ENCODE data around the gene PAK5.

The PAK5 gene

DNA sequence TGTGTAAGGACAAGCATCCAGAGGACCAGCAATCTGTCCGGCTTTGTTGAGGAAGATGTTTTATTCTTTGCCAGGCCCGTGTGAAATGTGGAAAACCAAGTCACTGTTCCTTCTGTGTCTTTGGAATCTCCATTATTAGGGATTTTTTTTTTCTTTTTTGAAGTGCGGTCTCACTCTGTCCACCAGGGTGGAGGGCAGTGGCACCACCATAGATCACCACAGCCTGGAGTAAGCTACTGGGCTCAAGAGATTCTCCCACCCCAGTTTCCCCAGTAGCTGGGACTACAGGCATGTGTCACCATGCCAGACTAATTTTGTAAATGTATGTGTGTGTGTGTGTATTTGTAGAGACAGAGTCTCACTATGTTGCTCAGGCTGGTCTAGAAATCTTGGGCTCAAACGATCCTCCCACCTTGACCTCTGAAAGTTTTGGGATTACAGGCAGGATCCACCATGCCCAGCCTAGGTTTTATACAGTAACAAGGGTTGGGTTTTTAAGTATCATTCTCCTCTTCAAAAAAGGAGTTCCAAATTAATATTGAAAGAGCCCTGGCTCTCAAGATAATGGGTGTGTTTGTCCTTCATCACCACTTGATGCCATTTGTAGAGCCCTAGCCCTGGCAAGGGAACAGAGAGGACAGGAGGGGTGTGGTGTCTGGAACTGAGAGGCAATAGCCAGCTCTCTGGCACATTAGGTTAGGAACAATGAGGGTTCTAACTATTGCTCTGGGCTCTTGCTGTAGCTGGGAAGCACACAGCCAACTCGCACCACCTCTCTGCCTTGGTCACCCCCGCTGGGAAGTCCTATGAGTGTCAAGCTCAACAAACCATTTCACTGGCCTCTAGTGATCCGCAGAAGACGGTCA is 321.3 kb downstream of the PAK5 start:
- no peak for DNase-seq (ENCODE audit: low read depth)

DNA sequence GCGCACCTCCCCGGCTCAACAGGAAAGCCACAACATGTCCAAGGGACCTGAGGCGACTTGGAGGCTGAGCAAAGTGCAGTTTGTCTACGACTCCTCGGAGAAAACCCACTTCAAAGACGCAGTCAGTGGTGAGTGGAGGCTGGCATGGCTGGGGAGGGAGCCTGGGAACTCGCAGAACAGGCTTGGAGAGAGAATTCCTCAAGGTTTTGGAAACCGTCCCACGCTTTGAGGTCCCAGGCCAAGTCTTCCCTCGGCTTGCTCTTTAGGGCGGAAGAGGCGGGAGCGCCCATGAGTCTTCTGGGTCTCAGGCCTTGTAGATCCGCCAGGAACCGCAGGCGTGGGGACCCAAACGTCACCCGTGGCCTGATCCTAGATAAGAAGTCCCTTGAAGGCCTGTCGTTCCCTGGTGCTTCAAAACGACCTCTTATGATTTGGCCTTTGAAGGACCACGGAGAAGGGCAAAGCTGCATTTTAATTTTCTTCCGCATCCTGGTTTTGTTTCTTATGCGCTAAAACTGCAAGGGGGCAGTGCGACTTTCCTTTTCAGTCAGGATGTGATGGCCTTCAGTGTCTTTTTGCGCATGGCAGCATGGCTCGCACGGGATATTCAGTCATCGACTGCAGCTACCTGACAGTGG is 322.5 kb downstream of the PAK5 start:
- DNase-seq (ENCODE audit: low read depth), result no peak

DNA sequence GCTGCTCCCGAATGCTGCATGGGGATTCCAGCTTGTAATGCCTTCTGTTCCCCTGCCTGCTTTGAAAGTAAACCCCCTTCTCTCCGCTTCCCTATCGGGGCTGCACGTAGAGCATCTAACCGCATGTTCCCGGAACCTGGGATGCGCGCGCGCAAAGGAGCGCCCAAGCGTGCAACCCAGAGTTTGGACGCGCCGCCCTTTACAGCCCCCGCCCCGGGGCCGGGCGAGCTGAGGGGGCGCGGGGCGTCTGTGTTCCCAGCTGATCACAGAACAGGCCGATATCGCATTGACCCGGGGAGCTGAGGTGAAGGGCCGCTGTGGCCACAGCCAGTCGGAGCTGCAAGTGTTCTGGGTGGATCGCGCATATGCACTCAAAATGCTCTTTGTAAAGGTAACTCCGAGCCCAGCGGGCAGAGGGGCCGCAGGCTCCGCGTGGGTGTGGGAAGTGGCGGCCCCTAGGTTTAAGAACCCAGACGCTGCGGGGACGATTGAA is 323.1 kb downstream of the PAK5 start:
- DNase-seq (ENCODE audit: low read depth), result no peak

DNA sequence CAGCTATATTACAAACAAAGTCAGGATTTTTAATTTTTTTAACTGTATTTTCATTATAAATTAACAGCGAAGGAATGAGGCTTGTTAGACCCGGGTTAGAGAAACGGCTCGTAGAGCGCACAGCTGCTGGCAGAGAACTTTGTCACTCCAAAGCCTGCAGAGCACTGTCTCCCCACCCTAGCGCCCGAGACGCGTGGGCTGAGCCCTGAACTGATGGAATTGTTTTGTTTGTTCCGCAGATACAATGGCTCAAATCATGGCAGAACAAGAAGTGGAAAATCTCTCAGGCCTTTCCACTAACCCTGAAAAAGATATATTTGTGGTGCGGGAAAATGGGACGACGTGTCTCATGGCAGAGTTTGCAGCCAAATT is 323.7 kb downstream of the PAK5 start:
- DNase-seq (ENCODE audit: low read depth), result no peak

DNA sequence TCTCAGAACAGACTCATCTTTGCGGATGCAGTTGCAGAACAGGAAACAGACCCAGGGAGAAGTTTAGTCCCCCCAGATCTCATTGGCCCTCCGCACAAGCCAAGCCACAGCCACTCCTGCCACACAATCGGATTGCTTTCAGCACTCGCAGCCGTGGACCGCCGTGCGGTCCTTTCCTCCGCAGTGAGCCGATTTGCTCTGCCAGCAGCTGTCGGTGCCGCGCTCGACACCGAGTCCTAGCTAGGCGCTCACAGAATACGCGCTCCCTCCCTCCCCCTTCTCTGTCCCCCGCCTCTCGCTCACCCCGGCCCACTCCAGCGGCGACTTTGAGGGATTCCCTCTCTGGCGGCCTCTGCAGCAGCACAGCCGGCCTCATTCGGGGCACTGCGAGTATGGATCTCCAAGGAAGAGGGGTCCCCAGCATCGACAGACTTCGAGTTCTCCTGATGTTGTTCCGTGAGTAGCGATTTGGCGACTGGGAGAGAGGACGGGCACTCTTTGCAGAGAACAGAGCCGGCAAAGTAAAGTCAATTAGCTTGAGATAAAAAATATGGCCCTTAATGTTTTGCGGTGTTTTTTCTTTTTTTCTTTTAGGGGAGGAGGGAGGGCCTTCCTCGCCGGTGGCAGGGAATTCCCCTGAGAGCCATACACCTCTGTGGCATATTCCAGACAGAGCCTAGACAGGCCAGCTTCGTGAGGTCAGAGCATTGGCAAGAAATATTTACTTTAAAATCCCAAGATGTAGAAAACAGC is 324.2 kb downstream of the PAK5 start, which contains the start of gene LAMP5:
Gene LAMP5 (plus strand): TSS at position 130 of the 753 bp plus-strand sequence. CDS start 263 bp downstream, at position 393.
- DNase-seq (ENCODE audit: low read depth), result no peak

DNA sequence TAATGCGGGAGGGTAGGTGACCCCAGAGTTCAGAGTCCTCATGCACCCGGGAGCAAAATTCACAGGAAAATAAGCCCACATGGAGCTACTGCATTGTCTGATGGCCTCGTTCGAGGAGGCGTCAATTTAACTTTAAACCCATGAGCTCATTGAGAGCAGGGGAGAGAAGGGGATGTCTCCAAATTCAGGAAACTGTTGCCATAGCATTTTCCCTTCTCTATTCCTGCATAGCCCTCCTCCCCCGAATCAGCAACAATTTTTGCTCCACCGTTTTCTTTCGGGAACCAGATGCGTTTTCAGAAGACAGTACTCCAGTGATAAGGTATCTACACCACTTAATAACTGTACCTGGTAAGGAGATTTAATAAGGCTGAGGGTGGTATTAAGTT is 324.8 kb downstream of the PAK5 start:
- DNase-seq (ENCODE audit: low read depth), result no peak

DNA sequence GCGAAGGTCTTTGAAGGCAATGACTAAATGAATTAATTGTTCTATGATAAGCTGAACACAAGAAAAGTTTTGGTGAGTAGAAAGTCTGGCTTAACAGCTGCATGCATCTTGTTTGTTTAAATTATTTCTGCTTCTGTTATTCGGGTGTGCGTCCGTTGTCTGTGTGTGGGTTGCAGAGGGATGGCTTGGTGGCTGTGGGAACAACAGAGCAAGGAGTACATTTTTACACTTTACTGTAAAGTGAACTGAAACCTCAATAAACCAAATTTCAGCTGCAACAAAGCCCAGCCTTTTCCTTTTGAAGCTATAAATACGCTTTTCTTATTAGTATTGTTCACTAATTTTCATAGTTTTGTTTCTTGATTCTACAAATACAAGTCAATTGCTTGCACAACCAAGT is 328.0 kb downstream of the PAK5 start:
- DNase-seq (ENCODE audit: low read depth), result no peak

DNA sequence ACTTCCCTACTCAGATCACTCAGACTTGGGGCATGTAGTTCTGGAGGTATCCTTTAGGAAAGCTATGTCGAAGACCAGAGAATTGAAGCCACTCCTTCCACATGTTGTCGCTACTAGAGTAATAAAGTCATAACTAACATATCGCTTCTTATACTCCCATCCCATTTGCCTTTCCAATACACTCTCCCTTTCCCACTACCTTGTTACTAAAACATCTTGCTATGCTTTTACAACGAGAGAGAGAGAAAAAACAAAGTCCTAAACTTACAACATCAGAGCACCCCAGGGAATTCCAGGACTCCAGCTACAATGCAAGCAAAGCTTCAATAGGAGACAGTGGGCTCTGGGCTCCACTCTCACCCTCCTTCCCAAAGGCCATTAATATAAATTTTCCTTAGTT is 329.6 kb downstream of the PAK5 start:
- DNase-seq (ENCODE audit: low read depth), result no peak

DNA sequence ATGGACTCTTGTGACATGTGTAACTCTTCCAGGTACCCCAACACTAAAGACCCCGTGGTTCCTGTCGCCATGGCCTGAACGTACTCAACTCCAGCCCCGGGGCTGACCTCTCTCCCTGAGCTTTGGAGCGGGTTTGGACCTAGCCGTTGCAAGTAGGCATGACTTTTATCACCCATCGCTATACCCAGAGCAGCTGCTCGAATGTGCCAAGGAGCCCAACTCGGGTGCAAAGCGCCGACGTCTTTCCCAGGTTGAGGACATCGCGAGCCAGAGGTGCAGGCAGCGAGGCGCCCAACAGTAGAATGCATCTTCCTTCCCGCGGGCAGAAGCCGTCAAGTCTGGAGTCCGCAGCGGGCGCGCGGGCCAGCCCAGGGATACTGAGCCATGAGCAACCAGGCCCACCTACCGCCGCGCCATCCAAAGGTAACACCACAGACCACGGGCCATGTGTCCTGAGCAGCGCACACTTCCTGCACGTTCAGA is 330.1 kb downstream of the PAK5 start:
- no peak for DNase-seq (ENCODE audit: low read depth)

DNA sequence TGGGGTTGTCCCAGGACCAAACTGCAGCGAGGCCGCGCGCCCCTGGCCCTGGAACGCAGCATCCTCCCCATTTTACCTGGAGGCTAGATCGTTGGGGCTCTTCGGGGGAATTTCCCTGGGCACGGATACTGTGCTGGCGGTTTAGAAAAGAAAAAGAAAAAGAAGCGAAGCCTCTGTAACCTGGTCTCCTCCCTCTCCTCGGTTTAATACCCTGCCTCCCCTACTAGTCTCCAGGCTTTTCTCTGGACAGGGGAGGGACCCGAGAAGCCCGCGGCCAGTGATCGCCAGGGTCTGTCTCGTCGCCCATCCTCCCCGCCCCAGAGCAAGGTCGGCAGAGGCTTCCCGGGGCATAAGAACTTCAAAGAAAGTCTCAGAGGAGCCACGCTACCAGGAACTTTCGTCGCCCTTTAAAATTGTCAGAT is 330.6 kb downstream of the PAK5 start:
- DNase-seq (ENCODE audit: low read depth), result no peak

DNA sequence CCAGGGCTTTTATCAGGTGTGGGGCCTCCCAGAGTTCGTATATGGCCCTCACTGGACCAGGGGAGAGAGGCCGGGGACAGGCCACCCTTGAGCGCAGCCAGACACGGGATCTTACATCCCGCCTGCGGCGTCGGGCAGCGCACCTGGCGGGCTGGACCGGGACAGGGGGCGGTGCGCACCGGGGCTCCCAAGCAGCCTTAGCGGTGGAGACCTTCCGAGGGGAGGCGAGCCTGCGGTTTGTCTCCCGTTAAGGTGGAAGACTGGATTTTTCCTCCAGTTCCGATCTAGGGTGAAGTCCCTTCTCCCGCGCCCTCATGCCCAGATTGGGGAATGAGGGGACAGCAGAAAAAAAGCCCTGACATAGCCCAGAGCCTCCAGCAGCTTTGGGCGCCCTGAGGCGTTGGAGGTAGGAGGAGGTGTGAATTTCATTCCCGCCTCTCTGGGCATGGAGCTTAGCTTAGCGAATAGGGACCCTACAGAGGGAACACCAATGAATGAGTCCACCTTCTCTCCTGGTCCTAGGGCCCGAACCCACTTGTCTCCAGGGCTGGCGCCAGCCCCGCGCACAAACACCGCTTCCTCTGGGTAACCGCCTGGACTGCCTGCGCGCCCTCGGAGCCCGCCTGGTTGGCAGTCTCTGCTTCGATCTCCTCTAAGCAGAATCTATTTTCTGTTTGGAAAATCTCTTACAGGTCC is 331.2 kb downstream of the PAK5 start:
- DNase-seq (ENCODE audit: low read depth), result no peak

DNA sequence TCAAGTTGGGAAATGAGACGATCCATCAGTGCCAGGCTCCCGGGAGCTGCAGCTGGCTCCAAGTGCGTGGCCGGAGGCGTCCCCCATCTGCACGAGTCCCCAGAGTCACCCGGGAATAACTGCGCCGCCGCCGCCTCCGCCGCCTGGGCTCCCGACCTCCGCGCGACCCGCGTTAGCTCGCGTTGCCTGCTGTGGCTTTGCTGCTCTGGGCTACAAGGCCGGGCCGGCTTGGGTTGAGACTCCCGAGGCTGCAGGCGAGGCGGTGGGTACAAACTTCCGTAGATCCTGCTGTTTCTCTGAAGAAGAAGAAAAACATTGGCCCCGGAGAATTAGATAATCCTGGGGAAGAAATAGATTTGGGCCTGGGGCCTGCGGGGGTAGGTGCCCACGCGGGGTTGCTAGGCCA is 331.9 kb downstream of the PAK5 start:
- no peak for DNase-seq (ENCODE audit: low read depth)

DNA sequence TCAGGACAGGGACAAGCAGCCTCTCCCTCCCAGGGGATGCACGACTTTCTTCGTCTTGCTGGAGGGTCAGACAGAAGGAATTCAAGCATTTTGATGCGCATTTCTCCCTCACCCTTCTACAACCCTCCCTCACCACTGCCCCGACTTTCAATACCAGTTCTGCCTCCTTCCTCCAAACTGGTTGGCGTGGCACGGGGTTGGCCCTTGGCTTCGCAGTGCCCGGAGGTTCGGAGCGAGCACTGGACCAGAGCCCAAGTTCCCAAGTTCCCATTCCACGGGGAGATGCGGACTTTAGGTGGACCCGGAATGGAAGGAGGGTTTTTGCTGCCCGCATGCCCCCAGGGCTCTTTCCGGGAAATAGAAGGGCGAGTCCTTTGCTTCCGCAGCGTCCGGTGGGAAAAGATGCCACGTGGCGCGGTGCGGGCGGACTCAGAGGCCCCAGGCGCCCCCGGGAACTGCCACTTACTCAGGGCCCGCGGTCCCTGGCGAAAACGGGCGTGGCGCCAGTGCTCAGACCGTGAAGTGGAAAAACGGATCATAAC is 332.5 kb downstream of the PAK5 start:
- DNase-seq (ENCODE audit: low read depth), result no peak

DNA sequence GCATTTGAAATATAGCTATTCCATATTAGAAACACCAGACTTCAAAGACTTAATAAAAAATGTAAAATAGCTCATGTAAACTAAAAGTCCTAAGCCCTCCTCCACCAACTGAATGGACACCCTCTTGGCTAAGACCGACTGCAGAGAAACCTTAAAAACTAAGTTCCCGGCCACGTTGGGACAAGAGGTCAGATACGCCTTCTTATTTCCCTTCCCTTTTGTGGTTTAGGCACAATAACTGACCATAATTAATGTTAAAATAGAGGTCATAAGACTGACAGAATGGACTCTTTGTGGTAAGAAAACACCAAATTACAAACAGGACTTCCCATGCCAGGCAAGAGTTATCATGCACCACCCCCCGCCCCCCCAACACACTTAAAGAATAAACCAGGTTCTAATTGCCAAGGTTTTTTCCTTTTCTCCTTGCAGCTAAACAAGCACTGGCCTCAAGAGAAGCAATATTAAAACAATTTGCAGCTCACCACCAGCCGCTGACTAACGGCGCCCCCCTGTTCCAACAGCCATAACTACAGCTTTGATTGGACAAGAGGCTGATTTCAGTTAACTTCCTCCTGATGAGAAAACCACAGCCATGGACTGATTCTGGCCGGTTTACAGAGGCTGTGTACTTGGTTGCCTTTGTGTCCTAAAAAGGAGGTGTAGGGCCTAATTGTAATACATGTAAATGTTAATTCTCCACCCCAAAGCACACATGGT is 335.2 kb downstream of the PAK5 start:
- no peak for DNase-seq (ENCODE audit: low read depth)

DNA sequence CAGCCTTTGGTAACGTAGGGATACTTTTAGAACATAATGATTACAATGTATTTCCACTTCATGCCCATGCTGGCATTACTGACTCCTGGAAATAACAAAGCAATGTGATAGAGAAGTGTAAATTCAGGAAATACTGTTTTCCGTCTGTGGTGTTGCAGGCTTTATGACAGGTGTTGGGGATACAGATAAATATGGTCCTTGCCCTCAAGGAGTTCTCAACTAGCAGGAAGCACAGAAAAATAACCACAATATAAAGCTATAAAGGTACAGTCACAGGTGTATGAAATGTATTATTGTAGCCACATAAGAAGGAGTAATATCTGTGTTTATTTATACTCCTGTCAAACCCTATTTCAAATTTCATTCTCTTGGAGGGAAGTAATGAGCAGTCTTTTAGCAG is 337.4 kb downstream of the PAK5 start:
- no peak for DNase-seq (ENCODE audit: low read depth)

DNA sequence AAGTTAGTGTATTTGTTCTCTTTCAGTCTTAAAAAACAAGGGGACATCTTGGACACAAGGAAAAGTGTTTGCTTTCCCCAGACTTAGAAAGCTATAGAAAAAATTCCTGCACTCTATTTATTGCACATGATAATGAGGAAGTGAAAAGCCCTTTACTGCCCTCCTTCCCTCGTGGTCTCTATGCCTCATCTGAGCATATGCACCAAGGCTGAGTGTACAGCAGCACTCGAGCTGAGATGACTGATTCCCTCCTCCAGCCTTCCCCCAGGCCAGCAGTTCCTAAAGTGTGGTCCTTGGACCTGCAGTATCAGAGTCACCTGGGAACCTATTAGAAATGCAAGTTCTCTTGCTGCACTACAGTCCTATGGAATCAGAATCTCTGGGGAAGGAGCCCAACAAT is 338.8 kb downstream of the PAK5 start:
- no peak for DNase-seq (ENCODE audit: low read depth)

DNA sequence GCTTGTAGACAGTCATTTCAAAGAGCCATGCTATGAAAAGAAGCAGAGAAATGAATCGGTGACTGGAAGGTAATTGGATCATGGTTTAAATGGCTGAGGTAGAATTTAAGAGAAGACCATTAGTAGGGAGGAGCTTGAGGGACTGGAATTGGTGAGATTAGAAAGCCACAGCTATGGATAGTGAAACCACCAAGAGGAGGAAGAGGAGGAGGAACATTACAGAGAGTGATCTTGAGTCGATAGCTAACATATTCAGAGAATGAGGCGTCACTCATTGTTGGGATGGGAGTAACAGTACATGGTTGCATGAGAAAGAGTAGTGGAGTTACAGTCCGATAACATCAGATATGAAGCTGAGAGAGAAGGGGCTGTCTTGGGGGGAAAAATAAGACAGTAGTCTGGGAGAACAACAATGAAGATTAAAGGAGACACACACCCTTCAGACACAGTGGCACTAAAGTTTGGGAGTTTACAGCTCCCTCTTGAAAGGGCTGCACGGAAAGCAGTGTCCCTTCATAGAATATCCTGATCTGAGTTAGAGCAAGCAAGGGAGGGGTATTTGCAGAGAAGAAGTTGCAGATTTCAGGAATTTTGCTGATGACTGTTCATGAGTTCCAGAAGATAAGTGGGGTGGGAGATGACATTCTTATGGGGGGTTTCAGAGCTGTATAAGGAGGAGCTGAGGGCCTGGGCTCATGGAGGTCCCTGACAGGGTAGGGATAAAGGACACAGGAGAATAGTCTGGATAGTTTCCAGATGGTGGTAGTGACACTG is 339.6 kb downstream of the PAK5 start:
- no peak for DNase-seq (ENCODE audit: low read depth)

DNA sequence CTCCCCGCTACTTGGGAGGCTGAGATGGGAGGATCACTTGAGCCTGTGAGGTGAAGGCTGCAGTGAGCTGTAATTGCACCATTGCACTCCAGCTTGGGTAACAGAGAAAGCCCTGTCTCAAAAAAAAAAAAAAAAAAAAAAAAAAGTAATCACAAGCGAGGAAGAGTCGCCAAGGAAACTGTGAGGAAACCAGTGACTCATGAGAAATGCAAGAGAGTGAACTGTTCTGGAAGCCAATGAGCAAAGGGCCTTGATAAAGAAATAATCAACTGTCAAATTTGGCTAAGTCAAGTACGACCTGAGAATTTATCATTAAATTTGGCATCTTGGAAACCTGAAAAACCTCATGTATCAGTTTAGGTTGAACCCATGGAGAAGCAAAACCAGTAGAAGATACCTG is 340.6 kb downstream of the PAK5 start:
- no peak for DNase-seq (ENCODE audit: low read depth)

DNA sequence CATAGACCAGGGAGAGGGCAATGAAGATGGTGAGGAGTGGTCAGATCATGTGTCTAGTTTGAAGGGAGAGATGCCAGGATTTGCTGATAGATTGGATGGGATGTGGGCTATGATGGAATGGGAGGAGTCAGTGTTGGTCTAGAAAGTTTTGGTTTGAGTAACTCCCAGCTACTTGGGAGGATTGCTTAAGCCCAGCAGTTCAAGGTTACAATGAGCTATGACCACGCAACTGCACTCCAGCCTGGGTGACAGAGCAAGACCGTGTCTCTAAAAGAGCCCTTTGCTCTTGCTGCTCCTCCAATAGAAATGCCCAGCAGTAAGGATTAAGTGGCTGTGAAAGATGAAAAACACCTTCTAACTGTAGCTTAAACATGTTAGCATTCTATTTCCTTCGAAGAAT is 342.7 kb downstream of the PAK5 start:
- no peak for DNase-seq (ENCODE audit: low read depth)

DNA sequence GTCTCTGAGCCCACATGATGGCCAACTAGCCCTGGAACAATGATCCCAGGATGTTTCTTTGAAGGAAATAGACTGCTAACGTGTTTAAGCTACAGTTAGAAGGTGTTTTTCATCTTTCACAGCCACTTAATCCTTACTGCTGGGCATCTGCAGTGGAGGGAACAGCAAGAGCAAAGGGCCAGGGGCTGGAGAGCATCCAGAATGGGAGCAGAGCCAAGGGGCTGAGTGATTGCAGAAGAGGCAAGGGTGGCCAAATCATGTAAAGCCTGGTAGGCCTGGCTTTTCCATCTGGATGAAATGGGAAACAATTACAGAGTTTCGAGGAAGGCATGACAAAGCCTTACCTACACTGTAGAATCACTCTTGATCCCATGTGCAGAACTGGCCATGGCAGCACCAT is 343.2 kb downstream of the PAK5 start:
- DNase-seq (ENCODE audit: low read depth), result no peak

Data from T follicular helper cell (primary cell).